Activated CD4-positive, alpha-beta T cell treated with anti-CD3 and anti-CD28 coated beads for 1 hour (primary cell): ENCODE results near the gene FJX1.

Experiments
- DNase-seq: peaks from one replicate; pipeline ENCODE4 v3.0.0-alpha.2; 2020

FJX1 gene

DNA sequence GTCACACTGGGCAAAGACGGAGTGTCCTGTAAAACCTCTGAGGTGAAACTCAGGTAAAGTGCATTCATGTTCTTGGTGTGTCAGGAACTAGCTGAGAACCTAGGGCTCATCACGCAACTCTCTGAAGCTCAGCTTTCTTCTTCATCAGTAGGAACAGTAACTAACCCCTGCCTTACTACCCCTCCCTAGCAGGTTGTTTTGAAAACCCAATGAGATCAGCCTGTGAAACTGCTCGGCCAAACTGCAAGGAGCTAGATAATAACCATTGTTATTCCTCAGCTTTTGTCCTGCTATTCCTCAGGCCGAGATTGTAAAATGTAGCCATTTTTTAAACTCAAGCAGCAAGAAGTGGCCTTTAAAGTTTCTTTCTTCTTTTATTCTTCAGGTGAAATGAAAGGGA, 9.8 kb upstream of the FJX1 start:
- DNase-seq, result no peak

DNA sequence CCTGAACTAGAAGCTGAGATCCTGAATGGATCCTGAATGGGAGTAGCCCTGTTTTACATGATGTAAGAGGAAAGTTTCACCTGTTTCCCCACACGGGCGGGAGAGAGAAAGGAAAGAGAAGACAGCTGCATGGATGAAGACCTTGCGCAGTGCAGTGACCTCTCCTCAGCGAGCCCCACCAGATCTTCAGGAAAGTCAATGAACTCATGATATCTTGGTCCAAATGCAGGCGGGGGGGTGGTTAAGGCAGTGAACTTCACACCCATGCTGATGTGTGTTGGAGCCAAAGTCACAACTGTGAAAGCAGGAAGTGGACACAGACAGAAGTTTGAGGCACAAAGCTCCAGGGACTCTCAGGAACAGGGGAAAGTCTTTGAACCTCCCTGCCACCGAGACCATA, 8.6 kb upstream of the FJX1 start:
- no peak for DNase-seq

DNA sequence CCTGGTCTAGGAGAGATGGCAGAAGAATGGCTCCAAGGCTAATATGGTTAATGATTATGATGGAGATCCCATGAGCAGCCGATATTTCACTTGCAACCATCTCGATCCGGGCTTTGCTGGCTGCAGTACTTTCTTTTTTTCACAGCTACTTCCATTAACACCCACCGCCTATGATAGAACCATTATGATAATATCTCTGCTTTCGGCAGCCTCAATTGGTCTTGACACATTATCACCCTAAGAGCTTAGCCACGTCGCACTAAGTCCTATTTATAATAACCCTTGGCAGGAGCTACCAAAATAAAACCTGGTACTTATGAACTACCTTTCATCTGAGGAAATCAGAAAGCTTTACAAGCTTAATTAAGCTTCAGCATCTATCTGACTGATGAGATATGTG, 7.6 kb upstream of the FJX1 start:
- no peak for DNase-seq

DNA sequence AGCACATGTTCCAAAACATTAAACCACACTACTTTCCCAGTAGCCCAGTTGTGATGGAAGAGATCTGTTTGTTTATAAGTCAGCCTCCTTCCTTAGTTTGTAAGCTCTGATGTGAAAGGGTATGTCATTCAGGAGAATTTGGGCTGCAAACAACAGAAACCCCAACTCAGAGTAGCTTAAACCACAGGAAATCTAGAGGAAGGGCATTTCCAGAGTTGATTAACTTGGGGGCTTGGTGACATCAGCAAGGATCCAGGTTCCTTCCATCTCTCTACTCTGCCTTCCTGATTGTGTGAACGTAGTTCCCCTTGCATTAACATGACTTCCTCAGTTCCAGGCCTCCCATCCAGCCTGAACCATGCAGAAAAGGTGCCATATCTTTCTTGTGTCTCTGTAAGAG, 6.5 kb upstream of the FJX1 start:
- DNase-seq, result no peak

DNA sequence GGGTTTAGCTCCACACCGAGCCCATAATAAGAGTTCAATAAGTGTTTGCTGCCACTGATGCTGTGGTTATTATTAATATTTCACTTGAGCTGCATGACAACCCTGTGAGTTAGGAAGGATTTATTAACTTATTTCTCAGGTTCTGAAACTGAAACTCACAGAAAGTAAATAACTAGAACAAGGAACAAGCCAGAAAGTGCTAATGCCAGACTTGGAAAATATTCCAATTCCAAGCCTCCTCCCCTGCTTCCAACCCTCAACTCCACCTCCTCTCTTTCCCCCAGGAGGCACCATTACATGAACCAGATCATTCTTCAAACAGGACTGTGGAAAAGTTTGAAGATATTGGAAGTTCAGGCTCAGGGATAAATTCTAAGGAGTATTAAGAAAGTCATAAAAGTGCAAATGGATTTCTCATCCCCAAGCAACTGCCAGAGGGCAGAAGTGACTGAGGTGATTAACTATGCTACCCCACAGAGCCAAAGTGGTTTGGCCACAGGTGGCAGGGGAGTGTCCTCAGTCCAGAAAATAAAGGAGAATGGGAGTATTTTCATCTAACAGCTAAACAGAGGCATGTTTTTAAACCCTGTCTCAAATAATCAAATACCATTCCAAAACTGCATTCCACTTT, 3.2 kb upstream of the FJX1 start:
- no peak for DNase-seq

DNA sequence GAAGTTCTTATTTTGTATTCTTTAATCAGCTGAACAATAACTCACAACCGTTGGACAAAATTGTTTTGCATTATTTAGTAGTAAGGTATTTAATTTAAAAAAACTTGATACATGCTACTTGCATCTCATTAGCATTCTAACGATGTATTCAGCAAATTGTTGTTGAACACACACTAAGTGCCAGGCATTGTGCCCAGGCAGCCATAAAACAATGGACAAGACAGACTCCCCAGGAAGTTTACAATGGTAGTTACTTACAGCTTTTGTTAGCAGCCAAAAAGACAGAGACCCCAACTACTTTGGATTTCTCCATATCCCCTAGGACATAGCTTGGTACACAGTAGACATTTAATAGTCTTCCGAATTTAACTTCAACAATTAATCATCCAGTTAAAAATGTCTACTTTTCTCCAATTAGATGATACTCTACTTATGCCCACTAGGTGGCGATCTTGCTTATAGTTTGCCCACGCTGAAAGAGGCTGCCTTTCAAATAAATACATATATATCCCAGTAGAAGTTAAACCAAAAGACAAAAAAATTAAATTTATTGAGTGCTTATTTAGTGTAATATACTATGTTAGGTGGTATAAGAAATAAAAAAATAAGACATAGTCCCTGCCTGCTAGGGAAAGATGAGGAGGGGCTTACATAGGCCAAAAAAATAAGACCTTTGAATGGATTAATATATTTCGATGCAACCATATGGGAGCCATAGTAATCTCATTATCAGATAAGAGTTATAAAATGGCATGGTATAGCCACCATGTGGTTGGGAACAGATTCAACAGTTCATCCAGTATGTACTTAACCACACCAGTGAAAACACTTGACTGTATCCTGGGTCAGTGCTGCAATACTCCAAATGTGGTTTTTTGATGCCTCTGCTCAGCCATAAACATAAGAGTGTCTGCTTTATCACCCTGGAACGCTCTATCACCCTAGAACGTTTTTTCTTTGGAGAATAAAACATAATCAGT, 2.0 kb upstream of the FJX1 start:
- no peak for DNase-seq

DNA sequence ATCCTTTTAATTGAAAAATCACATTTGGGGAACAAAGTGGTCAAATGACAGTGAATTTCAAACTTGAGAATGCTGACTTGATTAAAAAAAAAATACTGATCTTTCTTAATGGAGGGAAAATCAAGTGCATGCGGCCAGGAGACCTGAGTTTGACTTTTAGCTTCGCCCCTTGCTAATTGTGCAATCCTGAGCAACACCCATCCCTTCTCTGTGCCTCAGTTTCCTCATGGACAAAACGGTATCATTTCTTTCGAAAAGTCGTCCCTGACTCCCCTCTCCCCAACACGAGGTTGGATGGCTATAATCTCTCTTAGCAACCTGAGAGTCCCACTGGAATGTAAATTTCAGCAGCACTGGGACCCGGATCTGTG, 959 bp upstream of the FJX1 start:
- no peak for DNase-seq

DNA sequence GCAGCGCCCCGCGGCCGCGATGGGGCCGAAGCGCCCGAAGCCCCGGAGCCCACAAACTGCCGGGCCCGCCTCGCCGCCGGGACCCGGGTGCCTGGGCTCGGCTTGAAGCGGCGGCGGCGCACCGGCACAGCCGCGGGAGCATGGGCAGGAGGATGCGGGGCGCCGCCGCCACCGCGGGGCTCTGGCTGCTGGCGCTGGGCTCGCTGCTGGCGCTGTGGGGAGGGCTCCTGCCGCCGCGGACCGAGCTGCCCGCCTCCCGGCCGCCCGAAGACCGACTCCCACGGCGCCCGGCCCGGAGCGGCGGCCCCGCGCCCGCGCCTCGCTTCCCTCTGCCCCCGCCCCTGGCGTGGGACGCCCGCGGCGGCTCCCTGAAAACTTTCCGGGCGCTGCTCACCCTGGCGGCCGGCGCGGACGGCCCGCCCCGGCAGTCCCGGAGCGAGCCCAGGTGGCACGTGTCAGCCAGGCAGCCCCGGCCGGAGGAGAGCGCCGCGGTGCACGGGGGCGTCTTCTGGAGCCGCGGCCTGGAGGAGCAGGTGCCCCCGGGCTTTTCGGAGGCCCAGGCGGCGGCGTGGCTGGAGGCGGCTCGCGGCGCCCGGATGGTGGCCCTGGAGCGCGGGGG, 346 bp downstream of the FJX1 start:
- DNase-seq, result no peak

DNA sequence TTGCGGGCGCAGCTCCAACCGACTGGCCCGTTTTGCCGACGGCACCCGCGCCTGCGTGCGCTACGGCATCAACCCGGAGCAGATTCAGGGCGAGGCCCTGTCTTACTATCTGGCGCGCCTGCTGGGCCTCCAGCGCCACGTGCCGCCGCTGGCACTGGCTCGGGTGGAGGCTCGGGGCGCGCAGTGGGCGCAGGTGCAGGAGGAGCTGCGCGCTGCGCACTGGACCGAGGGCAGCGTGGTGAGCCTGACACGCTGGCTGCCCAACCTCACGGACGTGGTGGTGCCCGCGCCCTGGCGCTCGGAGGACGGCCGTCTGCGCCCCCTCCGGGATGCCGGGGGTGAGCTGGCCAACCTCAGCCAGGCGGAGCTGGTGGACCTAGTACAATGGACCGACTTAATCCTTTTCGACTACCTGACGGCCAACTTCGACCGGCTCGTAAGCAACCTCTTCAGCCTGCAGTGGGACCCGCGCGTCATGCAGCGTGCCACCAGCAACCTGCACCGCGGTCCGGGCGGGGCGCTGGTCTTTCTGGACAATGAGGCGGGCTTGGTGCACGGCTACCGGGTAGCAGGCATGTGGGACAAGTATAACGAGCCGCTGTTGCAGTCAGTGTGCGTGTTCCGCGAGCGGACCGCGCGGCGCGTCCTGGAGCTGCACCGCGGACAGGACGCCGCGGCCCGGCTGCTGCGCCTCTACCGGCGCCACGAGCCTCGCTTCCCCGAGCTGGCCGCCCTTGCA, 1.0 kb downstream of the FJX1 start:
- DNase-seq, result no peak

DNA sequence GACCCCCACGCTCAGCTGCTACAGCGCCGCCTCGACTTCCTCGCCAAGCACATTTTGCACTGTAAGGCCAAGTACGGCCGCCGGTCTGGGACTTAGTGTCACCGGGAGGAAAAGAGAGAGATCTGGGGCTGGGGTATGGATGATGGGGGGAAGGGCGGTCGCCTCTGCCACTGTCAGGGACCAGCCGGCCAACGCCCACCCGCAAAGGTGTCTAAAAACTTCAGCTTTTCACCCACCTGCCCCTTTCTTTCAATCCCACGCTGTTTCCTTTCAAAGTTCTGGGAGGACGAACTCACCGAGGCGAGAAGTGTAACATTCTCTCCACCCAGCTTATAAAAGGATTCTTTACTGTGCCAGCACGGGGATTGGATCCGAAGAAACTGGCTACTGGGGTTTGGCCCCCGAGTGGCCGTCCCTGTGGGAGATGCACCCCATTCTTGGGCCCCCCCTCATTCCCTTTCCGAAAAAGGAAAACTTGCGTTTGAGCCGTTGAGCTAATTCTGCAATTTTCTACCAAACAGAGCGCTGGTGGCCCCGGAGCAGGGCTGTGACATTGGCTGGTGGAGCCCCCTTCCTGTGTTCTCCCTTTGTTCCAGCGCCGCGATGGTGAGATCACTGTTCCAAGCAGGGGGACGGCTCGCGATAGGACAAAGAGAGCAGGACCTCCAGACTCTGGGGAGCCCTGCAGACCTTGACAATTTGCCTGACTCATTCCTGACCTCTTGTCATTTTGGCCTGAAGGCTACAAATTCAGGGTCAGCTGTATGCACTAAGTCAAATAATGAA, 1.8 kb downstream of the FJX1 start:
- no peak for DNase-seq

DNA sequence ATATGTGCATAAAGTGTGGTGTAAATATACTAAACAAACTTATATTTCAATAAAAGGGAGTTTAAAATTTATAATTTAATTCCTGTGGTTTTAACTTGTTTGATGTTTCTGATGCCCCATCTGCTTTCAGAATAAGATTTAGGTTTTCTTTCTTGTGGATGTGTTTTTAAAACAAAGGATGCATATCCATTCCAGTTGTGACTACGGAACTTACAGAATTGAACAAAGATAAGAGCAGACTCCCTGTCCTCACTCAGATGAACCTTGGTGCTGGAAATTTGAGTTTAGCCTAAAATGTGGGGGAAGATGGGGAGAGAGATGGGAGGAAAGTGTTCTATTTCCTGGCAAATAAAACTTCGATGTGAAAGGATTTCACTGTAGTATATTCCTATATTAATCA, 2.5 kb downstream of the FJX1 start:
- no peak for DNase-seq

DNA sequence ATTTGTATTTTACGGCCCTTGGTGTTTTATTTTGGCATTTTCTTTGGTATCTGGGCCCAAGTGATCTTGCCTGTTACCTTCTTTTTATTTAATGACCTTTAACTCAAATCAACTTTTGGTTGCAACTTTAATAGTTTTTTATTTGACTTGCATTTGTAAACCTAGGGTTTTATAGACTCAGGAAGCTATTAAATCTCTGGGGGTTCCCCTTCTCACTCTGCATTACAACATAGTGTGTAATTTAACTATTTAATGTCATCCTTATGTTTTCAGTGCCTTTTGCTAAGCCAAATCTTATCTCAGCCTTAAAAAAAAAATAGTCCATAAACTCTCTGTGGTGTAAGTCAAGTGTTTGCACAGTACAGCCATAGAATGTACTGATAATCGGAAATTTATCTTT, 3.4 kb downstream of the FJX1 start:
- DNase-seq, result no peak

DNA sequence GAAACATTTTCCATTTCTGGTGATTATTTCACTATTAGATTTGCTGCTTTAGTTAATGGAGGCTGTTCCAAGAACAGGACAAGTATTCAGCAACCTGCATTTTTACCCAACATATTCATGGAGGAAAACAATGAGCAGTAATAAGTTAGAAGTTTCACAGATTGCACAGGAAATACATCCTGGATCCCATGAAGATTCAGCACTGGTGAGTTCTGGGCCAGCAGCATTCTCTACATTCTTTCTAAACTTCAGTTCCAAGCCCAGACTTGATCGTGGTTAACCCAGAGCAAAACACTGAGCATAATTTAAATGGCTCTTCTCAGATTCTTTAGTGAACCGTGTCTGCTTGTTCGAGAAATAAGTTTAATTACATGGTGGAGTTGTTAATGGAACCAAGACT, 3.8 kb downstream of the FJX1 start:
- DNase-seq, result no peak

DNA sequence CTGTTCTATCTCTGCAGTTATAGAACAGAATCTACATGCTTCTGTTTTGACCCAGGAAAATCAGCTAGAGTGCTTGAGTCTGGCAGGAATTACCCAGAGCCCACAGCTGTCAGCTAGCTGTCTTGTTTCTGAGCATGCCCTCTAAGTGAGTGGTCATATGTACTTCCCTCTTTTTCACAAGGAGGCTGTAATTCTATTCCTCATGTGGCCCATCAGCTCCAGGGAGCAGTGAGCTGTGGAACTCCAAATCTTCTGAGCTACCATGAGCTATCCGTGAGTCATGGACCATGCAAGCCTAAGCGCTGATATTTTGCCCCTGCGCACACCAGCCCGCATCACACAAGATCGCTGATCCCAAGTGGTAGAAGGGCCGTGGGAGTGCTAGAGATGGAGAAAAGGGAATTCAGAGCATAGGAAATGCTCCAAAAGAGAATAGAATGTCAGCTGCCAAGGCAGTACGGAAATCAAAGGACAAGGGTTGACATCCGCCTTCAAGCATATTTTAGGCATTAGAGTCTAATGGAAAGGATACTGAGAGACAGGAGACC, 5.4 kb downstream of the FJX1 start:
- DNase-seq, result no peak

DNA sequence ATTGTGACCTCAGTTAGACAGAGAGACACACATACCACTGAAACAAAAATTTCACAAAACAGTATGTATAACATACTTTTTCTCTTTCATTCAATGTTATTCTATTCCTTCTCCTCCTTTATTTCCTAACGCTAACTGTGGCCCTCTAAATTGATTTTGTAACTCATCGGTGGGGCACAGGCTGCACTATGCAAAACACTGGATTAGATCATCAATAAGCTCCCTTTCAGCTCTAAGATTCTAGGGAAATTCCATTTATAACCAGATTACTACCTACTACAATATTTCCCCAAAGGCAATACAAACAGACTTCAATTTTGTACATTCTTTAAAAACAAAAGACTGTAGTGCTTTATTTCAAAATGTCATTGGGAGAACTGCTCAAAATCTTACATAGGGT, 6.1 kb downstream of the FJX1 start:
- DNase-seq, result no peak

DNA sequence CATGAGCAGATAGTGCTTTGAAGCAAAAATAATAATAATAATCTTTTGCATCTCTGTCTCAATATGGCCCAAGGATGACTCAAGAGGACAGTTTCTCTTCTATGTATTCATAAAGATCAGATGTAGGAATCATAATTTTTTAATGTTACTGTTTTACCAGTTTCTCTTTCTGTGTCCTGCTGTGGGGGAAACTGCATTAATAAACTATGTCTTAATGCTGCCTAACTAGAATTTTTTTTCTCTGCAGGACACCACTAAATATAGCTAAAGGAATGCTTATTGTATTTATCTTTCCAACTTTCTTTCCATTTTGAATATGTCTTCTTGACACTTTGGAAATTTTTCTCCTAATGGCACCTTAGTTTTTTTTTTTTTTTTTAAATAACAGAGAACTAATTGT, 6.5 kb downstream of the FJX1 start:
- DNase-seq, result no peak

DNA sequence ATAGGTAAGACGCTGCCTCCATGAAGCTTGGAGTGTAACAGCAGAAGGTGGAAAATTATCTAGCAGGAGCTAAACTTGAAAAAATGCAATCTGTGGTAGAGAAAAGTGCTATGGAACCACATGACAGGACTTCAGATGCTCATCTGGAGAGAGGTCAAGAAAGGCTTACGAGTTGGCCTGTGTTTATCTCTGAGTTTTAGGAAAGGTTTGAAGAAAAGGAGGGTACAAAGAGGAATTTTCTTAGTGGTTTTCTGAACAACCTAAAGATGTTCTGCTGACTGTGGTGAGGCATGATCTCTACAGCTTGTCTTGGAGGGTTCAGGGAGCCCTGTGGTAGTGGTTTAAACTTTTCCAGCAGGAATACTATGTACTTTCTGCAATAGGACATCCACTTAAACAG, 8.2 kb downstream of the FJX1 start:
- DNase-seq, result no peak

DNA sequence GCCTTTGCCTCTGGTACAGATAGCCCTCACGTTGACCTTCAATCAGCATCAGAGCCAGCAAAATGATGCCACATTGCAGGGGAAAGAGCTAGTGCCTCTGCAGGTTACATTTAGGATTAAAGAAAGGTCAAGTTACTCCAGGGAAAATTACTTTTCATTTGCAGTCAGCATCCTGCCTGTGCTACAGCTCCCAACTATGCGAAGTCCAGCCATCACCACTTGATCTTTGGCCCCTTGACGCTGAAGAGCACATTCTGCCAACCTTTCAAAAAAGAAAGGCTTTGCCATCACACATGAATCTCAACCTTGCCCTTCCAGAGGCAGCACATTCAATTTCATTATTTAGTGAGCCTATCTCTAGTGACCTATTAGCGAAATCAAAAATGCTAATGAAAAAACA, 11.3 kb downstream of the FJX1 start:
- DNase-seq, result no peak

DNA sequence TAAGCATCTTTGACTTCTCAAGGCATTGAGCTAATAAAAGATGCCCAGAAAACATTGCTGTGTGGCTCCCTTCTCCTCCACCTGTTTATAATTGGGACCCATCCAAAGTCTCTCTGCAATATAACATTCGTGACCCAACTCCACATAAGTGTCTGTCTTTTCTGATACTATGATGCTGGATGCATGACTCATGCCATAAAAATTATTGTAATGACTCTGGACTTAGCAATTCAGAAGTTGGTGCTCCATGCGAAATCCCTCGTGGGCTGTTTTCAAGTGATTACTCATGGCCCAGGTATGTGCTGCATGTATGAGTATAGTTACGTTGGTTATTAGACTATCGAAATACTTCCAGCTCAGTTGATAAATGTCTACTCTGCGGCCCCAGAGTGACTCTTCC, 11.7 kb downstream of the FJX1 start:
- DNase-seq, result no peak

DNA sequence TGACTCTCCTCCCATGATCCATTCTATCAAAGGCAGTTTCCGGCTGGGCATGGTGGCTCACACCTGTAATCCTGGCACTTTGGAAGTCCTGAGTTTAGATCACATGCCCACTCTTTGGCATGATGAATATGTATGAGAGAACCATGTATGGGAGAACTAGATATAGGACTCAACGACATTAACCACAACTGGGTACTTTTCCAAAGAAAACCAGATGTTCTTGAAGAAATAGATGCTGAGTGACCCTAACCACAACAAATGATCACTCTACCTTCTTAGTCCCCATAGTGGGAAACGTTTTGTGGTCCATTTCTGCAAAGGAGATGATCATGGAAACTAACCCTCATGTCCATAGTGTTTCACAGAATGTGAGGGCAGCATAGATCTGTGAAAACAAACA, 13.6 kb downstream of the FJX1 start:
- no peak for DNase-seq

DNA sequence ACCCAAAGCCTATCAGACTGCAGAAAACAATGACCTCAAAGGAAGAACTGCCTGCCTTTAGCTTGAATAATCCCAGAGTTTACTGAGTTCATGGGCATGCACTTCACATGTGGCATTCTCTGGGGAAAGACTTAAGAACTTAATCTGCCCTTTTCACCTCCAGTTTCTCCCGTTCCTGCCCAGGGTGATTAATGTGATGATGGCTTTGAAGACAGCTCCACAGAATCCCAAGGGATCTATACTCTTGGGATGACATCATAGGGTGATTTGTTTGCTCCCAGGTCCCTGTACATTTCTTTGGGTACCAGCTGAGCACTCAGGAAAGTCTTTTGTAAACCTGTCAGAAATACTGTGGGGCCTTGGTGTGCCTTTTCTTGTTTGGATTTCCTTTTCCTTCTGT, 14.0 kb downstream of the FJX1 start:
- no peak for DNase-seq

DNA sequence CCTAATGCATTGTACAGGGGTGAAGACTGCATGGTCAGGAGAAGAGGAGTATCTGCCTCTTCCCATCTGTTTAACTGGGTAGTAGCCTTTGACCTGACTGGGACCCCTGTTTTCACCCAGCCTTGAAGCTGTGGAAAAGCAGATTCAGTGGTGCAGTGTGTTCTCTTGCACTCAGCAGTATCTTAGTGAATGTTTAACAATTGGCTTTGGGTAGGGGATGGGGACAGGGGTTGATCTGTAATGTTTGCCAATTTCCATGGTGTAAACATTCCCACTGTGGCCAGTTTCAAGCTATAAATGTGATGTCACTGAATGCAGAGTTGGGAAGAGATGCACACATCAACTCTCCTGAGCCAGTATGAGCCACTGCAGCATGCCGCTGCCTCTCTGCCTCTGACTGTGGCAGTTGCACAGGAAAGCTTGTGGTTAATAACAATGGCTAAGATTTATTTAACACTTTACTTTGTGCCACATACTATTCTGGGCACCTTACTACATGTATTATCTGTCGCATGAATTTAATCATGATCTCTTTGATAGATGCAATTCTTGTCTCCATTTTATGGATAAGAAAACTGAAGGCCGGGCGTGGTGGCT, 15.7 kb downstream of the FJX1 start:
- DNase-seq, result no peak
